CD4-positive, alpha-beta memory T cell (primary cell): ENCODE data around the gene CACNA1S. TPM values are rescaled to one million over a fixed set of nuclear protein-coding genes. Genes with fewer than 3 reads are reported as not detected.

ENCODE experiments used
- CTCF ChIA-PET: fragments of 350-600 bp; sonication (Branson Sonifier 250); formaldehyde crosslinking; loops from one replicate; lab custom pipeline; 2021; ENCODE audit warnings: inconsistent platforms; ENCODE audit not compliant: partially characterized antibody; lab: Charles Lee
- POLR2A ChIA-PET: fragments of 350-600 bp; sonication (Branson Sonifier 250); formaldehyde crosslinking; loops from one replicate; lab custom pipeline; 2021; ENCODE audit not compliant: partially characterized antibody; lab: Charles Lee
- DNase-seq, 5 donors: peaks; one replicate each; pipeline versions ENCODE4 v3.0.0 to v3.0.0-alpha.2; 2020 to 2022; ENCODE audit warnings: mixed read lengths in 1 of 5
- H3K27ac ChIP-seq: one replicate; pipeline ENCODE4 v1.7.0; 2013; ENCODE audit warnings: low read depth, low read length
- H3K27me3 ChIP-seq: 2 replicates; pipeline ENCODE4 v1.7.0; 2013; ENCODE audit warnings: mild to moderate bottlenecking, low read length, moderate library complexity; ENCODE audit not compliant: insufficient read depth
- H3K36me3 ChIP-seq: 2 replicates; pipeline ENCODE4 v1.7.0; 2013; ENCODE audit warnings: mild to moderate bottlenecking, low read length, moderate library complexity; ENCODE audit not compliant: insufficient read depth
- H3K4me1 ChIP-seq: 2 replicates; pipeline ENCODE4 v1.7.0; 2013; ENCODE audit warnings: mild to moderate bottlenecking, low read length, moderate library complexity; ENCODE audit not compliant: insufficient read depth
- H3K4me3 ChIP-seq, 2 donors: one replicate each; pipeline ENCODE4 v1.7.0; 2013; ENCODE audit warnings: low read length in 2 of 2, mild to moderate bottlenecking in 1 of 2
- H3K9me3 ChIP-seq, 2 donors: one replicate each; pipeline ENCODE4 v1.7.0; 2013; ENCODE audit warnings: low read length in 2 of 2, control low read depth in 1 of 2; ENCODE audit not compliant: control insufficient read depth in 1 of 2
- H3K27ac Mint-ChIP-seq, 7 donors: one replicate each; pipeline ENCODE4 v1.8.0; 2020 to 2021; ENCODE audit warnings: mixed read lengths in 7 of 7, mild to moderate bottlenecking in 6 of 7, inconsistent platforms in 3 of 7, moderate library complexity in 3 of 7
- H3K27me3 Mint-ChIP-seq, 2 donors: one replicate each; pipeline ENCODE4 v1.8.0; 2020 to 2021; ENCODE audit warnings: mixed read lengths in 2 of 2
- H3K36me3 Mint-ChIP-seq, 2 donors: one replicate each; pipeline ENCODE4 v1.8.0; 2020 to 2021; ENCODE audit warnings: mixed read lengths in 2 of 2, inconsistent platforms in 1 of 2, mild to moderate bottlenecking in 1 of 2
- H3K4me1 Mint-ChIP-seq, 4 donors: one replicate each; pipeline ENCODE4 v1.8.0; 2020 to 2021; ENCODE audit warnings: mixed read lengths in 4 of 4, mild to moderate bottlenecking in 1 of 4
- H3K4me3 Mint-ChIP-seq, 8 donors: one replicate each; pipeline ENCODE4 v1.8.0; 2020 to 2021; ENCODE audit warnings: mixed read lengths in 8 of 8, mild to moderate bottlenecking in 7 of 8, moderate library complexity in 6 of 8, inconsistent platforms in 3 of 8
- H3K9me3 Mint-ChIP-seq, 8 donors: one replicate each; pipeline ENCODE4 v1.8.0; 2020 to 2021; ENCODE audit warnings: mixed read lengths in 8 of 8, mild to moderate bottlenecking in 5 of 8, inconsistent platforms in 3 of 8, moderate library complexity in 1 of 8
- intact Hi-C: fragments of 100-400 bp; cut with micrococcal nuclease; formaldehyde crosslinking; loops from one replicate; pipeline ENCODE4 v1.15.1; 2023
- polyA plus RNA-seq, 2 donors: library from polyadenylated mRNA; unstranded; fragments of 300-500 nt; fragmentation: Illumina TruSeq; gene quantifications; one replicate each; pipeline ENCODE4 v1.2.3, GENCODE V29; 2021
- total RNA-seq, 2 experiments: library from RNA; stranded (reverse); gene quantifications; one replicate each; pipeline ENCODE4 v1.2.3, GENCODE V29; 2021

CACNA1S gene
- total and polyA plus RNA-seq, 4 experiments from 2014 or later, result not detected

- CTCF ChIA-PET, result interaction anchor here (0.7 to 4.0 kb wide), 10 partner anchors 10 to 990 kb away, joined by 3 to 57 read pairs (median 9); partner anchors contain the start of gene TMEM9
- Histone ChIP-seq H3K27me3 (no peaks in the 10 kb centered on the region), H3K4me1 (peaks cover 10% of the 10 kb centered on the region), H3K27ac (no peak overlapping the region), H3K36me3 (no peaks in the 10 kb centered on the region), H3K9me3 (no peaks in the 10 kb centered on the region), H3K4me3 (no peak overlapping the region)
- H3K27ac Mint-ChIP-seq, result peak overlapping the region in 2 of 7 donors; percentile 22 to 79
- H3K4me1 Mint-ChIP-seq, result peaks cover 2 to 22% (median 10%) of the 10 kb centered on the region in 4 donors
- POLR2A ChIA-PET, result no interaction called here
- no peaks in the 10 kb centered on the region for H3K9me3 Mint-ChIP-seq
- H3K36me3 Mint-ChIP-seq, result no peaks in the 10 kb centered on the region
- H3K27me3 Mint-ChIP-seq, result no peaks in the 10 kb centered on the region
- intact Hi-C loops, result loop anchor here (10.0 kb wide), 2 partner anchors 488 to 558 kb away; partner anchors contain the start of gene KIF14
- no peak for DNase-seq
- peak overlapping the region in 7 of 8 donors; percentile 36 to 73 (median 54) for H3K4me3 Mint-ChIP-seq
These were observed 700 bp upstream of the CACNA1S start for GRCh38 chr1:201112926-201113325.

- H3K4me1 Mint-ChIP-seq, result peaks cover 2 to 20% (median 10%) of the 10 kb centered on the region in 4 donors
These were observed 554 bp downstream of the CACNA1S start for GRCh38 chr1:201111672-201112071.

GRCh38 chr1:201111156-201111555 lies 1.1 kb downstream of the CACNA1S start:
- H3K36me3 ChIP-seq, result no peaks in the 10 kb centered on the region
- Mint-ChIP-seq H3K4me3 (no peak overlapping the region), H3K4me1 (peaks cover 2 to 15% (median 9%) of the 10 kb centered on the region in 4 donors), H3K36me3 (no peaks in the 10 kb centered on the region), H3K27me3 (no peaks in the 10 kb centered on the region), H3K27ac (peak overlapping the region in 2 of 7 donors; percentile 6 to 74), H3K9me3 (no peaks in the 10 kb centered on the region)
- H3K27ac ChIP-seq, result no peak overlapping the region
- intact Hi-C loops, result loop anchor here (10.0 kb wide), 2 partner anchors 486 to 556 kb away; partner anchors contain the start of gene KIF14
- DNase-seq, result no peak
- CTCF ChIA-PET, result interaction anchor here (0.7 to 4.0 kb wide), 2 partner anchors 9 to 26 kb away, joined by 3 to 57 read pairs; no protein-coding TSS in a partner anchor
- POLR2A ChIA-PET, result no interaction called here
- peaks cover 10% of the 10 kb centered on the region for H3K4me1 ChIP-seq
- H3K4me3 ChIP-seq, result no peak overlapping the region
- no peaks in the 10 kb centered on the region for H3K9me3 ChIP-seq
- no peaks in the 10 kb centered on the region for H3K27me3 ChIP-seq

More at GRCh38 chr1:201111672-201112071, 554 bp downstream of the CACNA1S start:
- no peak for DNase-seq
- no peaks in the 10 kb centered on the region for H3K9me3 Mint-ChIP-seq
- no peak overlapping the region for H3K4me3 ChIP-seq
- H3K4me1 ChIP-seq, result peaks cover 10% of the 10 kb centered on the region
- ChIA-PET POLR2A (no interaction called here), CTCF (interaction anchor here (0.6 to 4.0 kb wide), 3 partner anchors 27 to 173 kb away, joined by 3 to 57 read pairs (median 3); no protein-coding TSS in a partner anchor)
- H3K27me3 ChIP-seq, result no peaks in the 10 kb centered on the region
- no peak overlapping the region for H3K27ac ChIP-seq
- no peak overlapping the region for H3K27ac Mint-ChIP-seq
- H3K36me3 Mint-ChIP-seq, result no peaks in the 10 kb centered on the region
- intact Hi-C loops, result loop anchor here (10.0 kb wide), 2 partner anchors 487 to 557 kb away; partner anchors contain the start of gene KIF14
- no peak overlapping the region for H3K4me3 Mint-ChIP-seq
- H3K9me3 ChIP-seq, result no peaks in the 10 kb centered on the region
- no peaks in the 10 kb centered on the region for H3K36me3 ChIP-seq
- no peaks in the 10 kb centered on the region for H3K27me3 Mint-ChIP-seq

GRCh38 chr1:201110616-201111015 lies 1.6 kb downstream of the CACNA1S start:
- H3K4me3 Mint-ChIP-seq, result no peak overlapping the region
- no peak overlapping the region for H3K27ac Mint-ChIP-seq
- POLR2A ChIA-PET, result no interaction called here
- Histone ChIP-seq H3K9me3 (no peaks in the 10 kb centered on the region), H3K4me3 (no peak overlapping the region), H3K36me3 (no peaks in the 10 kb centered on the region), H3K27ac (no peak overlapping the region), H3K27me3 (no peaks in the 10 kb centered on the region), H3K4me1 (peaks cover 7% of the 10 kb centered on the region)
- no peaks in the 10 kb centered on the region for H3K36me3 Mint-ChIP-seq
- H3K27me3 Mint-ChIP-seq, result no peaks in the 10 kb centered on the region
- no peaks in the 10 kb centered on the region for H3K9me3 Mint-ChIP-seq
- no peak for DNase-seq
- peaks cover 2 to 10% (median 6%) of the 10 kb centered on the region in 4 donors for H3K4me1 Mint-ChIP-seq
- intact Hi-C loops, result loop anchor here (10.0 kb wide), 2 partner anchors 486 to 556 kb away; partner anchors contain the start of gene KIF14
- CTCF ChIA-PET, result interaction anchor here (0.7 kb wide), 1 partner anchor 9 kb away, joined by 3 read pairs; no protein-coding TSS in a partner anchor

GRCh38 chr1:201110138-201110537 lies 2.1 kb downstream of the CACNA1S start:
- H3K27me3 ChIP-seq, result no peaks in the 10 kb centered on the region
- Mint-ChIP-seq H3K4me1 (peaks cover 2 to 9% (median 6%) of the 10 kb centered on the region in 4 donors), H3K4me3 (no peak overlapping the region), H3K27me3 (no peaks in the 10 kb centered on the region), H3K36me3 (no peaks in the 10 kb centered on the region), H3K9me3 (no peaks in the 10 kb centered on the region), H3K27ac (no peak overlapping the region)
- H3K4me1 ChIP-seq, result peaks cover 2% of the 10 kb centered on the region
- intact Hi-C loops, result loop anchor here (10.0 kb wide), 2 partner anchors 485 to 555 kb away; partner anchors contain the start of gene KIF14
- CTCF ChIA-PET, result interaction anchor here (1.0 kb wide), 1 partner anchor 130 kb away, joined by 3 read pairs; no protein-coding TSS in a partner anchor
- POLR2A ChIA-PET, result no interaction called here
- no peaks in the 10 kb centered on the region for H3K36me3 ChIP-seq
- H3K9me3 ChIP-seq, result no peaks in the 10 kb centered on the region
- H3K4me3 ChIP-seq, result no peak overlapping the region
- no peak for DNase-seq
- no peak overlapping the region for H3K27ac ChIP-seq

- ChIA-PET POLR2A (no interaction called here), CTCF (interaction anchor here (0.8 to 1.0 kb wide), 4 partner anchors 9 to 138 kb away, joined by 3 to 5 read pairs (median 4); partner anchors contain the start of gene TMEM9)
- H3K4me3 ChIP-seq, result no peak overlapping the region
- H3K27me3 Mint-ChIP-seq, result no peaks in the 10 kb centered on the region
- no peaks in the 10 kb centered on the region for H3K36me3 ChIP-seq
- intact Hi-C loops, result loop anchor here (10.0 kb wide), 2 partner anchors 485 to 555 kb away; partner anchors contain the start of gene KIF14
- H3K9me3 ChIP-seq, result no peaks in the 10 kb centered on the region
- DNase-seq, result no peak
- no peaks in the 10 kb centered on the region for H3K36me3 Mint-ChIP-seq
- no peak overlapping the region for H3K27ac ChIP-seq
- H3K4me1 ChIP-seq, result no peaks in the 10 kb centered on the region
- no peaks in the 10 kb centered on the region for H3K9me3 Mint-ChIP-seq
- no peak overlapping the region for H3K4me3 Mint-ChIP-seq
- H3K27ac Mint-ChIP-seq, result no peak overlapping the region
- H3K4me1 Mint-ChIP-seq, result peaks cover 2 to 9% (median 6%) of the 10 kb centered on the region in 4 donors
- no peaks in the 10 kb centered on the region for H3K27me3 ChIP-seq
These were observed 2.6 kb downstream of the CACNA1S start for GRCh38 chr1:201109651-201110050.

- Histone ChIP-seq H3K27ac (no peak overlapping the region), H3K4me3 (no peak overlapping the region), H3K27me3 (no peaks in the 10 kb centered on the region), H3K4me1 (no peaks in the 10 kb centered on the region), H3K36me3 (no peaks in the 10 kb centered on the region), H3K9me3 (no peaks in the 10 kb centered on the region)
- peak overlapping the region in 1 of 7 donors; percentile 36 for H3K27ac Mint-ChIP-seq
- no peaks in the 10 kb centered on the region for H3K36me3 Mint-ChIP-seq
- no peak for DNase-seq
- CTCF ChIA-PET, result interaction anchor here (1.0 to 1.9 kb wide), 3 partner anchors 11 to 137 kb away, joined by 3 to 8 read pairs (median 5); no protein-coding TSS in a partner anchor
- H3K27me3 Mint-ChIP-seq, result no peaks in the 10 kb centered on the region
- no peaks in the 10 kb centered on the region for H3K9me3 Mint-ChIP-seq
- intact Hi-C loops, result no loop called here
- POLR2A ChIA-PET, result no interaction called here
- peaks cover 0 to 5% (median under 1%) of the 10 kb centered on the region in 4 donors for H3K4me1 Mint-ChIP-seq
- no peak overlapping the region for H3K4me3 Mint-ChIP-seq
These were observed 3.6 kb downstream of the CACNA1S start for GRCh38 chr1:201108614-201109013.
